Measurements from ENCODE around the gene FBN1. TPM values are rescaled to one million over a fixed set of nuclear protein-coding genes. Genes with fewer than 3 reads are reported as not detected.

Gene FBN1
- total RNA-seq, 1 donor from 2014 or later = 1,693 TPM

DNA sequence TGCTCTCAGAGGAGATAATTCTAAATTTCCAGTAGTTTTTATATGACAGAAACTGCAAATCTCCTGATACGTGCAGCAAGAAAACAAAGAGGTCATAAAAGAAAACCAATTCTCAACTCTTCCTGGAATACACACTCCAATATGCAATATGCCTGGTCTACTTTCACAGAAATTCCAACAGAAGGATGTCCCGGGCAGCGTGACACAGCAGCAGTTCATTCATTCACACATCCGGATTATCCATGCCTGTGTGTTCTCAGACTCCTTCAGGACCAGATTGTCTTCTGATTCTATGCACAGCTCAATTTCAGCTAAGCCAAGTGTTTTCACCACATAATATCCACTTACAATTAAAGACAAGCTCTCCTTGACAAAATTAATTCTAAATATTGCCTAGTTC is 64.3 kb downstream of the FBN1 start:
- no peak for DNase-seq (ENCODE audit: low spot score)

DNA sequence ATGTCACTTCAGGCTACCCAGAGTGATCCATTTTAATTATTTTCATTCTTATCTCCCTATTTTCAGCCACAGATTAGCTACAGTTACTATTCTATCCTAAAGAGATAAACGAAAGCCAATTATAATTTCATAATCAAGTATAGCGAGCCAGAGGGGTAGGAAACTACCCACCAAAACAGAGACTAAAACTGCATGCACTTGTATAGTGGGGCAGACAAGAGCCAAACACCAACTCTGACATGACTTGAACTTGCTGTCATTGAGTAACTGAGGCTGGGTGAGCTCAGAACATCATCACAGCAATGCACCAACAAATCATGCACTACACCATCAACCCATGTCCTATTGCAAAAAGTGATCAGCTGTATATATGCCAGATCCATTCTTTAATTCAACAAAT is 64.8 kb downstream of the FBN1 start:
- DNase-seq (ENCODE audit: low spot score) = no peak

DNA sequence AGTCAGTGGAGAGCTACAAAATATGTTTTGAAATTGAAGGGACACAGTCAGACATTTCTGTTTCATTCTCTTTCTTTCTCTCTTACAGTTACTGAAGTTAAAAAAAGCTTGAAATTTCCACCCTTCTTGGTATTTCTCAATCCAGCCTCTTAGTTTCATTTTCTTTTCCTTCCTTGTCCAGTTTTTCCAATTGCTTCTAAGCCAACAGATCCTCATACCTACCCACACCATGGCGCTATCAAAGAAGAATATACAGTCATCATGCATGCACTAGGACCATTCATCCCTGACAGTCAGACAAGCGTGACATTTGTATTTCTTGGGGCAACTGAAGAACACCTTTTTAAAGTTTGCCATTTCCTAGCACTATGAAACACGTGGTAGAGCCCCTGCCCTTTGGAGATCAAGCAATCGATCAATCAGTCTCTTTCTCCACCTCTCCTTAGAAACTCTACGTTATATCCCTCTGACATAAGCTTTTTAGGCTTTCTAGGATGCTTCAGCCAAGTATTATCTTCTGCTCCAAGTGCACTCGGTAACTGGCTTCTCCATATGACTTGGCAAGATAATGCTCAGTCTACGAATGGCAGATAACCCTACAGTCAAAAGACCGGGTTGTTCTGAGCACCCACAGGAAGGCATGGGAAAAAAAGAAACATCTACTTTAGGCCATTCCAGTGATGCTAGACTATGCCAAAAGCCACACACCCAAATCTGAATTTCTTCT is 65.4 kb downstream of the FBN1 start:
- DNase-seq (ENCODE audit: low spot score) = no peak

DNA sequence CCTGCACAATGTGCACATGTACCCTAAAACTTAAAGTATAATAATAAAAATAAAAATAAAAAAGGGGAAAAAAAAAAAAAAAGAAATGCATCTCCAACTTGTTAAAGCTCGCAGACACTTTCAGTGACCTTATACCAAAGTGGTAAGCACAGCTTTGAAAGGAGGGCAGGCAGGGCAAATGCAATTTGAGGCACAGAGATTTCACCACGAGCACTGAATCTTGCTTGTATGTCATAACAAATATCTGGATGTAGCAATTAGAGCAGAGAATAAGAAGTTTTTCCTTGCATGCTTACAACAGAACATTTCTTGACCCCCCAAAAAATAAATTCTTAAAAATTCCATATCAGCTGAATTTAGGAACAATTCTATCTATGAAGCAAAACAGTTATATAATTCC is 66.5 kb downstream of the FBN1 start:
- no peak for DNase-seq (ENCODE audit: low spot score)

DNA sequence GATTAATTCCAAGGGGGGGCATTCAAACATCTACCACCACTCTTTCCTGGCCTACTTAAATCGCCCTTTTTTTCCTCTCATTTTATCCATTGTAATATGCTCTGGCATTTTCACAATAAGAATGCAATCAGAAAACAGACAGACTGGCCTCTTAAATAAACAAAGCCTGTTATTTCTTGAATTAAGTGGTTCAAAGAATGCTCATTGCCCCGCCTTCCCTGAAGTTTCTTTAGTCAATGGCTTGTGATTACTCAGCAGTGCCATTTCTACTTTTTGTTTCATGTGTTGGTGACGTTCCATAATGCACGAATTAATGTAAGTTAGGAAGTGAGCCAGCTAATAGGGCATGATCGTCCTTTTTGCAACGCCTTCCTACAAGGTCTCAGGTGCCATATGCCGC is 68.0 kb downstream of the FBN1 start:
- no peak for DNase-seq (ENCODE audit: low spot score)

DNA sequence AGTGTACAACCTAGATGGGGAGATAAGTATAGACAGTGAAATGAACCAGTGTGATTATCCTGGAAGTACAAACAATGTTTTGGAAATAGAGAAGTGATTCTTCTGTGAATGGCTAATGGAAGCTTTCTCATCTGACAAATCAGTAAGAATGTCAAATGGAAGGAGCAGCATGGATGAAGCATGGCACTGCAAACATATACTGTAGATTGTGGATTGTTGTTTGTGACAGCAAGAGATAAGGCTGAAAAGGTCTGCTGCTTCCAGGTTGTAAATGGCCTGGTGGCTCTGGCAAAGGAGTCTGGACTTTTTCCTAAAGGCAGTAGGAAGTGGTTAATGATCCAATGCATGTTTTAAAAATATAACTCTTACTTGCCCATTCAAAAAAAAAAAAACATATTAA is 71.3 kb downstream of the FBN1 start:
- no peak for DNase-seq (ENCODE audit: low spot score)

DNA sequence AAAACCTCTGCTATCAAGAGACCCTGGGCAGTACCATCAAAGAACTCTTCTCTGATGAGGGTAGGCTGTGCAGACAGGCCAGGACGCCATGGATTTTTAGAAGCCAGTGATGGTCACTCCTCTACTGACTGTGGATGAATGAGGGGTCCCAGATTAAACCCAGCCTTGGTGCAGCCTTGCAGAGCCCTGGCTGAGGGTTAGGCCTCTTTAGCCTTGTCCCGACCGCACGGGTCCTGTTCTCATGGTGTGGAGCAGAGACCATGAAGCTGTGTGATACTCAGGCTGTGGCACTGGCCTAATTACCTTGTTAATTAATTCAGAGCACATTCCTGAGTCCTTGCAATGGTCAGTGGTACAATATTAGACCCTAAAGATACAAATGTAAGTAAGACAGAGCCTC is 71.7 kb downstream of the FBN1 start:
- DNase-seq (ENCODE audit: low spot score) = no peak

DNA sequence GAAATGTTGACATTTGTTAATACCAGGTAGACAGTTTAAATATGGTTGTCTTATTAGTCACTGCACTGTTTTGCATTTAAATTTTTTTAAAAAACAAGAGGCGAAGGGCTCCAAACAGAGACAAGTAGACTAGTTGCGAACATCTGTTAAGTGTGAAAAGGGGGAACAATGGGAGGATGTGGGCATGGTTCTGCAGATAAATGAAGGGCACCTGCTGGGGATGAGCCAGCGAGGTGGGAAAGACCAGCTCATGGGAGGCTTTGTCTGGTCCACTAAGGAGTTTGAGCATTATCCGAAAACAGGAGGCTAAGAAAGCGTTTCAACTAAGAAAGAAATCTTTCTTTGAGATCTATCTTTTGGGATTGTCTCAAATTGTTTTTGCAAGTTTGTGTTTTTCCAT is 72.7 kb downstream of the FBN1 start:
- DNase-seq (ENCODE audit: low spot score) = no peak

DNA sequence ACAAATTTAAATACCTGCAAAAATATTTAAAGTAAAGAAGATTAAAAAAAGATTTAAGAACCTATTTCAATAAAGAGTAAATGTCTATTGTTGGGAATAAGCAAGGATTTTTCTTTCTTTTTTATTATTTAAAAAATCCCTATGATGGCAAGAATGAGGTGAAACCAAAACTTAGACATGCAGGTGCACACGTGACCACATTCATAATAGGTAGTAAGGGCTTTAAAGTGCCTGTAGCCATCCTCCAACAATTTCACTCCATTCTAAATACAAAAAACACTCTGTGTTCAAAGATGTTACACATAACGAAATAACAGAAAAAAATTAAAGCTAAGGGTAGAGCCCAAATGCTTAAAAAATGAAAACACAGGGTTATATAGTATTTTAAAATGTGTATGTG is 74.0 kb downstream of the FBN1 start:
- DNase-seq (ENCODE audit: low spot score) = no peak

DNA sequence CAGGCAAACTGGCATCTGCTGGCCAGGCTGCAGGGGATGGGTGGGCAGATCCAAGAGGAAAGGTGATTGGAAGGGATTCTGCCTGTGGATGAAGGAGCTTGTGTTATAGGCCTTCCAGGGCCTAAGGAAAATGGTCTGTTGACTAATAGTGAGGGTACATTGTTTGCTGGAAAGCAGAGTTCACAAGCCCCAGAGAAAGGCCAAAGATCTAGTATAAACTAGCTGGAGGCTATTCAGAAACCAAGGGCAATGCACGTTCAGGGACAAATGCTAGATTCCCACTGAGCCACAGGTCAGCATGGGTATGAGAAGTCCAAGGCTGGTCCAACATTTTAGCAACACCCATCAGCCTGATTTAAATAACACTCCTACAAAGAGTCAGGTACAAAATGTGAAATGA is 74.7 kb downstream of the FBN1 start:
- DNase-seq (ENCODE audit: low spot score) = no peak

DNA sequence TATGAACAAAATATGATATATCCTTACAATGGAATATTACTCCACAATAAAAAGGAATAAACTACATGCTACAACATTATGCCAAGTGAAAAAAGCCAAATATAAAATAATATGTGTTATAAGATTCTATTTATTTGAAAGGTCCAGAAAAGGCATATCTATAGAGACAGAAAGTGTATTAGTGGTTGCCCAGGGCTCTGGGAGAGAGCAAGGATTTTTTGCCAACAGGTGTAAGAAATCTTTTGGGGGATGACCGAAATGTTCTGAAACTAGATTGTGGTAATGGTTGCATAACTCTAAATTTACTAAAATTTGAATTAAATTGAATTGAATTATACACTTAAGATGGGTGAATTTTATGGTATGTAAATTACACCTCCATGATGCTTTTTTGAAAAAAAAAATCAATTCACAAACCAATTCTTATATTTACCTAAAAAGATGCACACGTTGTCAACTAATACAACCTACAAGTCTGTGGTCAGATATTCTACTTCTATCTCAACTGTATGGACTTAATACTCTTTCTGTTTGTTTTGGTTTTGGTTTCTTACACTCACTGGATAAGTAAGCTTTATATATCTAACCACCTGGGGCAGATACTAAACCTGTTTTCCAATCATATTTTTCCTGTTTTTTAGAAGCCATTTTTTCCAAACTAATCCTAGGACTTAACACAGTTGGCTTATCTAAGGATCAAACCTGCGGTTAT is 75.8 kb downstream of the FBN1 start:
- no peak for DNase-seq (ENCODE audit: low spot score)

DNA sequence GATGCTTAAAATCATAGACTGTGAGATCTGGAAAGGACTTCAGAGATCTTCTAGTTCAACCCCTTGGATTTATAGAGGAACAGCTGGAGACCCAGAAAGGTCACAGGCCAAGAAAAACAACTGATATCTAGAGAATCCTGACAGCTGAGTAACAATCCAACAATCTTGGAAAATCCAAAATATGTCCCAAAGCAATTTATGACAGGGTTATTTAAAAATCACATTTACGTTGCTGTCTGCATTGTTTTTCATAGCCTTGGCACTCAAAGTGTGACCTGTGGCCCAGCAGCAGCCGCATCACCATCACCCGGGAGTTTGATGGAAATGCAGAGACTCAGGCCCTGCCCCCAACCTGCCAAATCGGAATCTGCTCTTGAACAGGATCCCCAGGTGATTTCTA is 78.8 kb downstream of the FBN1 start:
- peak; percentile 87 for DNase-seq (ENCODE audit: low spot score)

DNA sequence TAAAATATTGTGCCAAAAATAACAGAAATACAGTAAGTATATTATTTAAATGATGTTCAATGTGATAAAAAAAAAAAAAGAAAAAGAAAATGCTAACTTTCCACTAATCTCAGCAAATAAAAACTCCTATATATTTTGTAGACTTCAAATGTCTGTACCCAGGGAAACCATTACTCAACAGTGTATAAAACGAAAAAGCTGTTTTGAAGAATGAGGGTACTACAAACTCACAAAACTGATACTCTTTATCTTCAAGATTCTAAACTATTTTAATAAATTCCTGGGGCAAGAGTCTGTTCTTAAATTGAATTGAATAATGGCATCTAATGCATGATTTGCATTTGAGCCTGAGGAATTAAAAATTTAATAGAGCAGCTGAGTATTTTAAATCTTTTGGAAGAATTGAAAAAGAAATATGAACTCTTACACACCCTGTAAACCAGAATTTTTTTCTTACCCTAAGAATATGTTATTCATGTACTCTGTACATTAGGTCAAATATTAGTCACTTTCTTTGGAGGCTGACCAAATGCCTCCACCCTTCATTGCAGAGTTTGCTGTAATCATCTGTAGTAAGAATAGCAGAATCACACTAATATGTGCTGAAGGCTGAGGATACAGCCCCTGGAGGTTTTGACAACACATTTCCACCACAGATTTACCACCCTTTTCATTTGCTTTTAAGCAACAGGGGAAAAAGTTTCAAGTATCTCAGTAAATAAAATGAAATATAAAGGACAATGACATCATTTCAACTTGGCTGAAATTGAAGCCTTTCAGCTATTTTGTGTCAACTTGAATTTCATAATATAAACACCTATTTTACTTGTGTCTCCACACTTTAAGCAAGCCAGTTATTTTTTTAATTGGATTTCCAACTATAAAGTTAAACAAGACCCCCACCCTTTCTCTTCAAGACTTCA is 79.7 kb downstream of the FBN1 start:
- DNase-seq (ENCODE audit: low spot score) = peak; percentile 97

DNA sequence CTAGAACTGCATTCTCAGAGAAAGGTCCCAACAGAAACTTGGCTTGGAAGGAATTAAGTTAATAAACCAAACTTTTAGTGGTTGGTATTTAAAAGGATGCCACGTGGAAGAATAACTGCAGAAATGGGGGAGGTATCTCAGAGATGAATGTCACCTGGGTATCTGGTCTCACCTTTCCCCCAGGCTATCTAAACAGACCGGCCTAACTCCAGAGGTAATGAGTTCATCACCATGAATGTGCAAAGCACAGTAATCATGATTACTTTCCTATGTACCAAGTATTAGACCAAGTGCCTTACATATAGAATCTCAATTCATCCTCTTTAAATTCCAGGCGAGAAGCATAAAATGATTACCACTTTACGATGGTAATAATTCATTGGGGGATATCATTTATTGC is 80.8 kb downstream of the FBN1 start:
- DNase-seq (ENCODE audit: low spot score) = no peak

DNA sequence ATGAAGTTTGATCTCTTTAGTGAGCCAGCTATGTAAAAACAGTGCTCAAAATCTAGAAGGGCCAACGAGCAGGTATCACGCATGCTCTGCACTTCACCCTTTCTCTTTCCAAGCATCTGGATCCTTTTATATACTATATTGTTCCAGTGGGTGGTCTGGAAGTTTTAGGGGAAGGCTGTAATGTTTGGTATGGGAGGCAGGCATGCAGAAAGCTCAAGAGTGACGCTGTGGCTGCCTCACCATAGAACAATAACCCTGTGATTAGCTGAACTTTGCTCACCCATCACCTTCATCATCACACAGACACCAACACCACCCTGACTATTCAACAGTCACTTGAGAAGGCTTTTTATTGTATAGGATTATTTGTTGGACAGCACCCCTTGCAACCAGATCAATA is 81.6 kb downstream of the FBN1 start:
- no peak for DNase-seq (ENCODE audit: low spot score)

DNA sequence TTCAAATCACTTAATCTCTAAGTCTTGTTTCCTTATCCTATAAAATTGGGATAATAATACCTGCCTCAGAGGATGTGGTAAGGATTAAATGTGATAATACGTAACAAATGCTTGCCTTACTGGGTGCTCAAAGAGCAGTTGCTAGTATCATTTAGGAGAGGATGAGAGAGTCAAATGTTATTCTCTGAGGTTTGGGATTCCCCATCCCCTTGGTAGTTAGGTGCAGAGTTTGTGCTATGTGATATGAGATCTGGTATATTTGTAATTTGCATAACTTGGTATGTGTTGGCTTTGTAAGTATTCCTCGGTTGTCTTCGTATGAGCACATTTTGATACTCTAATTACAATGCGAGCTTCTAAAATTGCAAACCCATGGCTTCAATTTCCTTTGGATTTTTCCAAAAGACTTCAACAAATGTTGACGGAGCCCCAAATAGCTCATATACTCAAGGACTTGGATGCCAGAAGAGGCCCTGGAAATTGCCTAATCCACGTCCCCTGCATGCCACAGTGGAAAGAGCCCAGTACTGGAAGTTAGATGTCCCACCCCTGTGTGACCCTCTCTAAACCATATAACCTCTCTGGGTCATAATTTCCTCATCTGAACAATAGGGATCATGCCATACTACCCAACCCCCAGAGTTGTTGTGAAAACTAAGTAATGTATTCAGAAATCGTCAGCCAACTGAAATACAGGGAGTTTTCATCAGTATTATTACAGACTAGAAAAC is 85.0 kb downstream of the FBN1 start:
- DNase-seq (ENCODE audit: low spot score) = no peak

DNA sequence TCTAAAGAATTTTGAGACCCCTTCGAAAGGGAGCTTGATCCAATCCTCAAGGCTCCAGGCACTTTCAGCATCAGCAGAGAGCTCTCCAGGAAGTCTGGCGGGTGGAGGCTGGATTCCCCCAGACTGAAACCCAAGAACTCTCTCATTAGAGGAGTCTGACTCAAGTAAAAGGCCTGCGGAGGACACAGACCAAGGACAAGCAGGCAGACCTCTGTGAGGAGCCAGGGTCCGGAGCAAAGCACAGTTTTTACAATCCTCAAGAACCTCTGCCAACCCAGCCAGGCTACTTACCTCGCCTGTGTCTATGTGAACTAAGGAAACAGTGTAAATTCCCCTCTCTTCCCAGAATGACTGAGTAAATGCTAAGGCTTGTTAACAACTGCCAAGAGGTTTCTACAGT is 86.2 kb downstream of the FBN1 start:
- DNase-seq (ENCODE audit: low spot score) = peak; percentile 76

DNA sequence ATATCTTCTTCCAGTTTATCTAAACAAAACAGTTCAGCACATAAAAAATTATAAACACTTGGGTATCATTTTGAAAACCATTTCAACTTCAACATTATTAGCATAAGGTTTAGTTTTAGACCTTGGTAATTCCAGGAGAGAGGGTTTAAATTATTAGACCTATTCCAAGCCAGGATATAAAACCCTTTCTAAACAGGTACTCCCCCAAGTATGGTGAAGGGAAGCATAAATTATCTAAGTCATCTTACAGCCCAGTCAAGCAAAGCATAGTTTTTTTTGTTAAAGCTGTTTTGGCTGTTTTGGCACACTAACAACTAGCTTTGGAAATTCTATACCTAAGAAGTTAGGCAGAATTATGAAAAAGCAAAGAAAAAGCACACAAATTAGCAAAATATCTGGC is 87.3 kb downstream of the FBN1 start:
- DNase-seq (ENCODE audit: low spot score) = no peak

DNA sequence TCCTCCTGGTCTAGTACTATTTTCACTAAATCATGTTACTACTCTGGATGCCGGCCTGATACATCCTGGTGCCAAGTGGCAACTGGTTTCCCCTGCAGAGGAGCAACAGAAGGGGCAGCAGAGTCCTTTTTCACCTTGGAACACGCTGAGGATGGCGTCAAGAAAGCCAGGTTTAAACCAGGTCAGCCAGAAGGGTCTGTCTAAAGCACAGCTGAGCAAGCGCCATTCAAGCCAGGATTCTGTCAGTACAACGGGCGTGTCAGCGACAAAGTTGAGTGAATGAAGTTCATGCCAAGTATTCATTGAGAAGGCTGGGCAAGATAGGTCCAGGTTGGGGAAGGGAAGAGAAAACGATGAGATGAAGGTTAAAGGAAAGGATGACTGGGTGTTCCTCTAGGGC is 88.2 kb downstream of the FBN1 start:
- no peak for DNase-seq (ENCODE audit: low spot score)

DNA sequence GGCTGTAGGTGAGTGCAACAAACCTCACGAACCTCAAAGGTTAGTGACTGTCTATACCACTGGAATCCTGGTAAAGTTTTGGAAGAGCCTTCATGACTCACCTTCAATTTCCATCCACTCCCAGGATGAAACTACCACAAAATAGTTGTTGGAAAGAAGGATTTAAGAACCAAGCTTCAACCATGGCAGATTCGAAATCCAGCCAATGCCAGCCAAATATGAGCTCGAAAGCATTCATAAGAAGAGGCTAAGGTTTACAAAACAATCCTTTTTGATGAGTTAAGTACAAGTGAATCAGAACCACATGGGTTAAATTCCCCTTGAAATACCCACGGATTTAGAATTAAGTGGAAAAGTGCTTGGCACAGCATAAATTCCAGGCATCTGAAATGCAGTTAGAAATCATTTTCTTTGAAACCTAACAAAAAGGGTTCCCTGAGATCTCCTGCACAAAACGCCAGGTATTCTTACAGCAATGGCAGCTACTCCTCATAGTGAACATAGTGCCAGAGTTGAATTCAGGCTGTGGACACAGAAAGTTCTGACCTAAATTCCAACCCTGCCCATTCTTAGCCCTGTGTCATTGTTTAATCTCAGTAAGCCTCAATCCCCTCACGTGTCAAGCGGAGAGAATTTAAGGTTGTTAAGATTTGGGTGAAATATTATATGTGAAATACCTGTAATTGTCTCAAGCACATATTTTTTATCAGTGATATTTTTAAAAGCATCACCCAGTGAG is 89.2 kb downstream of the FBN1 start:
- DNase-seq (ENCODE audit: low spot score) = no peak

DNA sequence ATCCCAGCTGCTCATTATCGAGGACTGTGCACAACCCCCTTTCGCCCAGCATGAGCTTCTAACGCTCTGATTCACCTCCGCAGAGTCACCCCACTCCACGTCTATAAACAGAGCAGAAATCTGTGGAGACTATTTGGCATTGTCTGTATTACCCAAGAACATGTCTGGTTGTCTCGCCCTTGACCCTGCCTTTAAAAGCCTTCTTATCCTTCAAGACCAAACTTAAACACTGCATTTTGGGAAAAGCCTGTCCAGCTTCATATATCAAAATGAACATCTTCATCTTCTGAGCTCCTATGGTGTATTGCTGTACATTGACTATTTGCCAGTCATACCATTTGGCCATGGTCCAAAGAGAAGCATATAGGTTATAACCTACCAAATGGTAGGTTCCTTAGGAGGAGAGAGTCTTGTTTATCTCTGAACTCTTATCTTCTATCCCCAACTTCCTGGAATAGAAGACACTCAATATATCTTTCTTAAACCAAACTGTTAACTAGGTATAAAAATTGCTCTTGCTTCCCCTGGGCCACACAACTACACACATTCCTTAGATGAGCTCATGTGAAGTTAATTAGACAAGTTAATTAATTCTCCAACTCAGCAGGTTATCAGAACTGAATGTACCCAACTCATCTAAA is 90.1 kb downstream of the FBN1 start:
- peak; percentile 88 for DNase-seq (ENCODE audit: low spot score)
